HG03045 (cell line): ENCODE measurements around the gene TRNP1.
"Not testable (repeated sequence)": the region's sequence is repeated elsewhere in the genome, so short reads cannot be mapped to it uniquely, and the experiment has no call there.

Experiments used
- ATAC-seq: cut with Tn5 transposase; IDR thresholded peaks from one replicate; pipeline ENCODE4 v1.9.1; 2021; ENCODE audit warnings: mild to moderate bottlenecking, moderate library complexity; ENCODE audit not compliant: unreplicated experiment

Gene TRNP1

DNA sequence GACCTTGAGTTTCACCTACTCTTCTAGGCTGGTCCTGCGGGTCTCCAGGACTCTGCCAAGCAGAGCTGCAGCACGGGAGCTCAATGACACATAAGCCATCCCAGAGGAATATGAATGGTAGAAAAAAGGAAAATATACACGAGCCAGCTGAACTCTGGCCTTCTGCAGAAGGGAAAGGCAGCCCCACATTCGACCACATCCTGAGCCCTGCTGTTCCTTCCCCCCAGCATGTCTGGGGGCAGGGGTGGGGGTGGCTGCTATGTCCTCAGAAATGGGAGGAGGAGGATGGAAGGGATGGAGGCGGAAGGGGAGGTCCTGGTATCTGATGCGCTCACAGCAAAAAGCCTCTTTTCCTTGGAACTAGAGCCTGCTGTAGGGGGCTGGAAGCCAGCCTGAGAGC lies 21.1 kb upstream of the TRNP1 start:
- no peak for ATAC-seq

DNA sequence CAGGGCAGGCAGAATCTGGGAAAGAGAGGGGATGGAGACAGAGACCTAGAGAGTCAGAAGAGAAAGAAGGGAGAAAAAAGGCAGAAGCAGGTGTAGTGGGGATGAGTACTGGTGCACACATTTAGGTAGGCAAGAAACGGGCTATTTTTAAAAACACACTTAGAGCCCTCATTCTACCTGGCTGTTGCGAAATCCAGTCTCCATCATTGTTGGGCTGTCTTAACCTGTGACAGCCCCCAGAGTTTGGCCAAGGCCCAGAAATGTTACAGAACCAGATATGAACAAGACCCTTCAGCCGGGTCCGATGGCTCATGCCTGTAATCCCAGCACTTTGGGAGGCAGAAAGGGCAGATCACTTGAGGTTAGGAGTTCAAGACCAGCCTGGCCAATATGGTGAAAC lies 20.7 kb upstream of the TRNP1 start:
- ATAC-seq = no peak

DNA sequence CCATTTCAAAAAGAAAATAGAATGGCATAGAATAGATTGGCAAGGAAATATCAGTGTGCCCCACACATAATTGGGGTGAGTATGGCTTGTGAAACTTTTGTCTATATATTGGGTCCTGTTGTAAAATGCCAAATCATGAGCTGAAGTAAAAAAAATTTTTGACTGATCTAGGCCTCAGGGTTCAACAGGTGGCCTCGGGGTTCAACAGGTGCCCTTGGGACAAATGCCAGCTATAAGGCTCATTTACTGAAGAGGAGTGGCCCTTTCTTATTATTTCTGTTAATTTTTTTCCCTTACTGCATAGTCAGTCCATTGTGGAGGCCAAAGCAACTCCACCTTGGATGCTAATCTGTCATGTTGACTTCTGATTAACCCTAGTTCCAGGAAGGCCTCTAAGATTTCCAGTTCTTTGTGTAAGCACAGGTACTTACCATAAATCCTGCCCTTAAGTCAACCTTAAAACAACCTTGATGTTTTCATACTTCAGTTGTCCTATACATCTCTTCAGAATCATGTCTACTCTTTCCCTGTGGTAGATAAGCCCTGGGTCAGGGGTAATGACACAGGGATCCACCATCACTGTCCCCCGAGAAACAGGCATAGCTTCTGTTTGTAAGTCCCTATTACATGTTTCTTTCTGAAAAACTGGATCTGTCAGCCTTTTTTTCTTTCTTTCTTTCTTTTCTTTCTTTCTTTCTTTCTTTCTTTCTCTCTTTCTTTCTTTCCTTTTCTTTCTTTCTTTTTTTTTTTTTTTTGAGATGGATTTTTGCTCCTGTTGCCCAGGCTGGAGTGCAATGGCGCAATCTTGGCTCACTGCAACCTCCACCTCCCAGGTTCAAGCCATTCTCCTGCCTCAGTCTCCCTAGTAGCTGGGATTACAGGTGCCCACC lies 16.6 kb upstream of the TRNP1 start:
- no peak for ATAC-seq

DNA sequence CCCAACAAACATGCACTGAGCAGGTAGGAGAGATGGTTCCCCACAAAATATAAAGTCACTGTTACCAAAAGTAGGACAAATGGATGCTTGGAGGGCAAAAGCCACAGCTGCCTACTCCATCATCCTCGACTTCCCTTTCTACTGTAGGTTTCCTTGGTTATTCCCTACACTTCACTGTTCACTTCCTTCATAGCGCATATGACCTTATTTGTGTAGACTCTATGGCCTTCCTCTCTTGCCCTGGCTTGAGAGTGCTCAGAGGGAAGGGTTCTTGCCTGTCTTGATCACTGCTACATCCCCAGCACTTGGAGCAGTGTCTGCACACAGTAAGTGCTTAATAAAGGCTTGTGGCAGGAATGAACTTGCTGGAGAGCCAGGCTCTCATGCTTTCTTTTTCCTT lies 14.6 kb upstream of the TRNP1 start:
- ATAC-seq = no peak

DNA sequence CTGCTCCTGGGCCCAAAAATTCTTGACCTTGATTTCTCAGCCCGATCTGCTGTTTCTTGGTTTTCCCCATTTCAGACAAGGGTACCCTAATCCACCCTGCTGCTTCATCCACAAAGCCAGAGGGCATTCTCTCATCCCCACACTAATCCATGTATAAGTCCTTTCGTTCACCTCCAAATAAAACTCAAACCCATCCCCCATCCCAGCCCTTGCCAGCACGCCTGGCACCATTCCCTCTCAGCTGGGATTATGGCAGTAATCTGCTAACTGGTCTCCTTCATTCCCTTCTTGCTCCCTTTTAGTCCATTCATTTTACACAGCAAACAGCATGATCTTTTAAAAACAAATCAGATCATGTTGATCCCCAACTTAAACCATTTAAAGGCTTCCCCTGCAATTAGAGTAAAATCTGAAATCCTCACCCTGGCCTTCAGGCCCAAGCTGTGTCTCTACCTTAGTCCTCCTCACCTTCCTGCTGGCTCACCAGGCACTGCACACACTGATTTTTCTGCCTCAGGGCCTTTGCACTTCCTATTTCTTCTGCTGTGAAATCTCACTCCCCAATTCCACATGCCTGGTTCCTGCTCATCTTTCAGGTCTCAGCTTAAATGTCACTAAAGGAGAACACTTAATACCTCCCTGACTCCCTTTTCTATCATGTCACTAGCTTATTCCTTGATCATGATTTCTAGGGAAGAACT lies 12.2 kb upstream of the TRNP1 start:
- ATAC-seq = no peak

DNA sequence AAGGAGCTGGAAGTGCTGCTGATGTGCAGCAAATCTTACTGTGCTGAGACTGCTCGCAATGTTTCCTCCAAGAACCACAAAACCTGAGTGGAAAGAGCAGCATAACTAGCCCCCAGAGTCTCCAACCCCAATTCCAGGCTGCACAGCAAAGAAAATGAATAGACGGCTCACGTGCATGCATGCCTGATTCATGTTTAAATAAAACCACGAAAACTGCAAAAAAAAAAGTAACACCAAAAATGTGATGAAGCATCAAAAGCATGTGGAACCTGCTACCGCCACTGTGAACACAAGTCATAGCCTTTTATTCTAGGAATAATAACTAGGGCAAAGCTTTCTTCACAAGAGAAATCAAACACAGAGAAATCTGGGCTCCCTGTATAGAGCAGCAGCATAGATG lies 9.6 kb upstream of the TRNP1 start:
- ATAC-seq = no peak

DNA sequence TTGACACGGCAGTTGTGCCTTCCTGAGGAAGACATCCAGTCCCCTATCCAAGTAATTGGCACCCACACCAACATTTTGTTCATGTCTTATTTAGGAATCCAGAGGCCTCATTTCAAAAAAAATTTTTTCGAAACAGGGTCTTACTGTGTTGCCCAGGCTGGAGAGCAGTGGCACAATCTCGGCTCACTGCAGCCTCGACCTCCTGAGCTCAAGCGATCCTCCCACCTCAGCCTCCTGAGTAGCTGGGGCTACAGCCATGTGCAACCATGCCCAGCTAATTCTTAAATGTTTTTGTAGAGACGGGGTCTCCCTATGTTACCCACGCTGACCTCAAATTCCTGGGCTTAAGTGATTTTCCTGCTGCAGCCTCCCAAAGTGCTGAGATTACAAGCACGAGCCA lies 9.2 kb upstream of the TRNP1 start:
- ATAC-seq = no peak

DNA sequence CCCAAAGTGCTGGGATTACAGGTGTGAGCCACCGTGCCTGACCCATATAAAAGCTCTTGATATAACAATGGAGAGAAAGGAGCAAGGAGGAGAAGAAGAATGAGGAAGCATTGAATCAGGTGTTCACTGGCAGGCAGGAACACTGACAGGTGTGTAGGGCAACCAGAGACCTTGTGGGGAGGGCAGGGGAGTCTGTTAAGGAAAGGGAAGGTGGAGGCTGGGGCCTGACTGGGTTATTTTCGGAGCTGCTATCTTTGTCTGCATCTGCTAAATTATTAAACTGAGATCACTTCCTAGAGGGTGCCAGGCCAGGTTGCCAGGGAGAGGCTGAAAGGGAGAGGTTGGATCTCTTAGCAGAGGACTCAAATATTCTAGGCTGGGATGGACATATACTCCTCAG lies 6.8 kb upstream of the TRNP1 start:
- ATAC-seq = no peak

DNA sequence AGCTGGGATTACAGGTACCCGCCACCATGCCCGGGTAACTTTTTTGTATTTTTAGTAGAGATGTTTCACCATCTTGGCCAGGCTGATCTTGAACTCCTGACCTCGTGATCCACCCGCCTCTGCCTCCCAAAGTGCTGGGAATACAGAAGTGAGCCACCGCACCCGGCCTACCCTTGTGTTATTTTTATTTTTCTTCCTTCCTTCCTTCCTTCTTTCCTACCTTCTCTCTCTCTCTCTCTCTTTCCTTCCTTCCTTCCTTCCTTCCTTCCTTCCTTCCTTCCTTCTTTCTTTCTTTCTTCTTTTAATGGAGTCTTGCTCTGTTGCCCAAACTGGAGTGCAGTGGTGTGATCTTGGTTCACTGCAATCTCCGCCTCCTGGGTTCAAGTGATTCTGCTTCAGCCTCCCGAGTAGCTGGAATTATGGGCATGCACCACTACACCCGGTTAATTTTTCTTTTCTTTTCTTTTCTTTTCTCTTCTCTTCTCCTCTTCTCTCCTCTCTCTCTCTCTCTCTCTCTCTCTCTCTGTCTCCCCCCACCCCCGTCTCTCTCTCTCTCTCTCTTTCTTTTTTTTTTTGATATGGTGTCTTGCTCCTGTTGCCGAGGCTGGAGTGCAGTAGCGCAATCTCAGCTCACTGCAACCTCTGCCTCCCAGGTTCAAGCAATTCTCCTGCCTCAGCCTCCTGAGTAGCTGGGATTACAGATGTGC lies 3.9 kb upstream of the TRNP1 start:
- not testable (repeated sequence) for ATAC-seq

DNA sequence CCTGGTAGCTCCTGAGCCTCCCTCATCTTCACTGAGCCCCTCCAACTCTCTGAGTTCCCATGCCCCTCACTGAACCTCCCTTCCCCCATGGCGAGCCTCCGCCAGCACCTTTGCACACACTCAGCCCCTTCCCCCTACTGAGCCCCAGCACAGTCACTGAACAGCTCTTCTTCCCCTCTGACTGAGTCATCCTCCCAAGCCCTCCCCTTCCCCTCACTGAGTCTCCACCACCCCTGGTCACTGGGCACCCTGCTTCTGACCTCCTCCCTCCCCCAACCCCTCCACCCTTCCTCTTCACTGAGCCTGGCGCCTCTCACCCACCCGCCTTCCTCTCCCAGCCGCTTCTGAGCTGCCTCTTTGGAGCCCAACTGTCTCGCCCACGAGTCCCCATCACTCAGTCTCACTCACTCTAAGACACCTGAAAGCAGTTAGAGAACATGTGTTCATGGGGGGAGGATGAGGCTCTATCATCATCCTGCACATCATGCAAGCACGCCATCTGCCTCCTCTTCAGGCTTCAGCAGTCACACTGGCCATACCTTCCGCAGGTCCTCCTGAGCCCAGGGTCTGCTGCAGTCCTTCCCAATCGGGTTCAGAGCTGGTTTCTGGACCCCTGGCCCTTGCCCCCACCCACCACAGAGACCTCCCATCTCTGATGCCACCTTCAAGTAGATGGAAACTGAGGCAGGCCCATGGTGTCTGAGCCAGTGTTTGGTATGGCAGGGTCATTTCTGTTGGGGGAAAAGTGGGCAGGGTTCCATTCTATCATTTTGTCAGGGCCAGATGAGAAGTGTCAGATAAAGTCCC lies 2.0 kb upstream of the TRNP1 start:
- no peak for ATAC-seq

DNA sequence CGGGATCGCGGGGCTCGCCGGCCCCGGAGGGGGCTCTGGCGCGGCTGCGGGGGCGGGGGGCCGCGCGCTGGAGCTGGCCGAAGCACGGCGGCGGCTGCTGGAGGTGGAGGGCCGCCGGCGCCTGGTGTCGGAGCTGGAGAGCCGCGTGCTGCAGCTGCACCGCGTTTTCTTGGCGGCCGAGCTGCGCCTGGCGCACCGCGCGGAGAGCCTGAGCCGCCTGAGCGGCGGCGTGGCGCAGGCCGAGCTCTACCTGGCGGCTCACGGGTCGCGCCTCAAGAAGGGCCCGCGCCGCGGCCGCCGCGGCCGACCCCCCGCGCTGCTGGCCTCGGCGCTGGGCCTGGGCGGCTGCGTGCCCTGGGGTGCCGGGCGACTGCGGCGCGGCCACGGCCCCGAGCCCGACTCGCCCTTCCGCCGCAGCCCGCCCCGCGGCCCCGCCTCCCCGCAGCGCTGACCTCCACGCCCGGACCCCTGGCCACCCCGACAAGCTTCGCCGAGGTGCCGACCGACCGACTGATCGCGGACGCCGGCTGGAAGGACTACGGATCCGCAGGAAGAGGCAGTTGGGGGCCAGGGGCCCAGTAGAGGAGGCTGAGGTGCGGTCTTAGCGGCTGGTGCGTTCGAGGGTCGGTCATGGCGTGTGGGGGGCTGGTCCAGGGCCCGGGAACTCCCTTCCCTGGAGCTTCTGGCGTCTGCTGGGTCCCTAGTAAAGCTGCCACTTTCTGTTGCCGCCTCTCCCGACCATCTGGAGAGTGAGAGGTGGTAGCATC lies 711 bp downstream of the TRNP1 start:
- ATAC-seq = no peak

DNA sequence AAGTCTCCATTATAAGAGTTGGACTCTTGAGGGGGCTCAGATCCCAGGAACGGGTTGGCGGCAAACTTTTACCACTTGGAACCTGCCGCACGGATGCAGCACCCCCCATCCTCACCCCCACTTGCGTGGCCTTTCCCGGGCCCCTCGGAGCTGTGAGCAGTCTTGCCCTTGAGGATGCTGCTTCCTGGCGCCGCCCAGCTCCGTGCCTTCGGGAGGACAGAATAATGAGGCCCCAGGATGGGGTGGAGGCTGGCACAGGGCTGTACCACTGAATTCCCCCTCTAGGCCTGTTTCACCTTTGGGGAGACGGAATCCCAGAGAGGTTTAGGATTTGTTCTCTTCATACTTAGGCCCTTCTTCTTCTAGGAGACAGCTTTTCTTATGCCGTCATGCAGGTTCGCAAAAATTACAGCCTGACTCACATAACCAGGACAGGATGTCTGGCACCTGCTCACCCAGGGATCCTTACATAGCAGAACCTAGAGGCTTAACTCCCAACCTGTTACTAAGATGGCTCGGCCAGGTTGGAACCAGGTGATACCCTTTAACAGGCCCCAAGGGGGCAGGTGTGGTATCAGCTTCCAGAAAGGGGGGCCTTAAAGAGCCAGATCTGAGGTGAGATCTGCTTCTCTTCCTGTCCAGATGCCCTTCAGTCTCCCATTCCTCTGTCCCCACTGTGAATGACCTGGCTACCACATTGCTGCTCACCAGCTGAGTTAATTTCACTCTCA lies 1.5 kb downstream of the TRNP1 start:
- ATAC-seq = no peak

DNA sequence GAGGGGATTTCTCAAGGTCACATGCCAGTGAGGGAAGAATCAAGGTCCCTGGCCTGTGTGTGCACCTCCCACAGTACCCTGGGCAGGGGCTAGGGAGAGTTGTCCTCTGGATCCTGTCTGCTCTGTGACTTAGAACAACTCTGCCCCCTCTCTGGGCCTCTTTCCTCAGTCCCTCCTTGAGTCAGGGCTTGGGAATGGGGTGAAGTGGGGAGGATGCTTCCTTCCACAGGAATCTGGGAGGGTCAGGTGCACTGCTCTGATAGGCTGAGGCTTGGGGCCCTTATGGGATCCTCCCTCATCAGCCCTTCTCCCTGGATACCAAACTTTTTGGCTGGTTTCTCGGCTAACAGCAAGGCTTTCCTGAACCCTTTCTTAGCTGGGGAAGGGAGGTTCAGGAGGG lies 2.5 kb downstream of the TRNP1 start:
- ATAC-seq = no peak

DNA sequence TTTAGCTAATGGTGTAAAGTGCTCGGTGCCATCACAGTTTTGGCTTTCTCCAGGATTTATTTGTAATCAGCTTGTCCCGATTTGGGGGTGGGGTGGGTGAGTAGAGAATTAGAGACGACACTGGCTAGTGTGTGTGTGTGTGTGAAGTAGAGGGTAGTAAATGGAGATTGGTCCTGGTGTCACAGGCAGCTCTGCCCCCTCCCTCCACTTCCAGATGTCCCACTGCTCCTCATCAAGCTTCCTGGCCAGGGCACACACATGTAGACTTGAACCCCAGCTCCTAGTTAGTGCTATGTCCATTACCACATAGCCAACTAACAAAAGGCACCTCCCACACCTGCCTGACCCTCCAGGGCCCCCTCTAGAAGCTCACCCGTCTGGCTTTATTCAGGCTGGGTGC lies 3.2 kb downstream of the TRNP1 start:
- ATAC-seq = no peak

DNA sequence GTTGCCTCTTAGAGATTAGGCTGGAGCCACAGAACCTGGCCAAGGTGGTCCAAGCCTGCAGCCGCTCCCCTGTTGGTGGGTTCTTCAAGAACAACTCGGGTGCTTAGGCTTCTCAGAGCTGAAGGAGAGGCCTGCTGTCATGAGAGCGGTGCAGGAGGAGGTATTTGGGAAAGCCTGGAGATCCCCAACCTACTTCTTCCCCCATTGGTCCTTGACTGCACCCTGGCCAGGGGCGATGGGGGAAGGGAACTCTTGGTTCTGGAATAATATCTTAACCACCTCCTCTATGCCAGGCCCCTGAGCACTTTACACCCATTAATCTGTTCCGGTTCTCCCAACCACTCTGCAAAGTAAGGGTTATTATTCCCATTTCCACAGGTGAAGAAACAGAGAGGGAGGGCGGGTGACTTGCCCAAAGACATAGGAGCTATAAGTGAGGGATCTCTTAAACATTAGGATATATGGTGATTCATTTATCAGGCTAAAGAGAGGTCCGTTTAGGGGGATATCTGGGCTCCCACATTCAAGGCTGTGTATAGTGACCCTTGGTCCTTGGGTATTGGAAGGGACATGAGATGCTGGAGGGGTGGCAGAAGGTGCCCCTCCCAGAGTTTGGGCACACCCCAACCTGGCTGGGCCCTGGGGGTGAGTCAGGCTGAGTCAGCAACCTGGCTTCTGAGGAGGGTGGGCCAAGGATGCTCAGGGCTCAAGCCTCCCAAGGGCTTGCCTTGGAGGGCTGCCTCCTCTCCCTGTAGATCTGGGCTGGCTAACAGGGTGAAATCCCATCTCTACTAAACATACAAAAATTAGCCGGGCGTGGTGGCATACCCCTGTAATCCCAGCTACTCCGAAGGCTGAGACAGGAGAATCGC lies 5.2 kb downstream of the TRNP1 start:
- no peak for ATAC-seq

DNA sequence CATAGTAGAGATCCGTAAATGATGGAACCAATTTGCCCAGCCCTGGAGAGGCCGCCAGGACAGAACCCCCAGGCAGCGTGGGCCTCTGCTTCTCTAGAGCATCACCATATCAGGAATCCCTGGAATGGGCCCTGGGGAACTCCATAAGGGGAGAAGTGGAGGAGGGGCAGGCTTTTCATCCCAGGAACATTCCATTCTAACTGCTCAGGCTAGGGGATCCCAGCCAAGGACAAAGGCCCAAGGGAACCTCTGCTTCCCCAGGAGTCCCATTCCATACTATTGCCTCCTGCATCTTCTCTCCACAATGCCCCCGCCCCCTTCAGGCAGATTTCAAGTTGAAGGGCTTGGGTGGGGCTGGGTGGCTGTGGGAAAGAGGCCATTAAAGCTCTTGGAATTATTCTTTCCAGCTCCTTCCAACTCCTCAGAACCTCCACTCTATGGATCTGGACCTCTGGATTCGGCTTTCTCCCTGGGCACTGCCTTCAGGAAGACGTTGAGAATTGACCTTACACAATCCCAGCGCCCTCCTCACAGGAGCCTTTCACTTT lies 6.0 kb downstream of the TRNP1 start:
- ATAC-seq = no peak

DNA sequence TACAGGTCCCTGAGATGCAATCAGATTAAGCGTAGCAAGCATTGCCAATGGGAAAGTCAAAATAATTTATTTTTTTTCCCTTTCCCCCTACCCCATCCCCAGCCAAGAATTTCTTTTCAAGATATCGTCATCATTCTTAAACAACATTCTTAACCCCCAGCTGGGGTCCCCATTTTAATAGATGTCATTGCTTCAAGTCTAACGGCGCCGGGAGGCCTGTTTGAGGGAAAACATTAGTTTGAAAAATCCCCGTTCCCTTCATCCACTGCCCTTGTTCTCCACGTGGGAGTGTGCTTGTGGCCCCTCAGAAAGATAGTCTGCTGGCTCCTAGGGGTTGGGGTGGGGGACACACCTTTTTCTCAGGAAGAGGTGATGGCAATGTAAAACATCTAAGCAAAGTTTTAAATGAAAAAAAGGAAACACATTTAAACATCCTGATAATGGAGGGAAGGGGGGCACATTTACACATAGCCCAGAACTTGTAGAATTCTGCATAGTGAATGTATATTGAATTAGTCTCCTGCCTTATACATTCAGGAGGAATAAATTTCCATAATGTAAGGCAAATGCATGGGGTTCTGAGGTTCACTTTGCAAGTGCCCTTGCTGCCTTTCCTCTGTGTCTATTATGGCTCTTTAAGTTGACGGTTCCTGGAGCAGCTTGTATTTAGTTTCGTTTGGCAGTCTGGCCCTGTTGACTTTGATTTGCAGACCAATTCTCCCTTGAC lies 6.8 kb downstream of the TRNP1 start:
- no peak for ATAC-seq
